Panc1 (cell line): ENCODE data around the gene KAT8.

Experiments
- CTCF ChIP-seq: fragments of 450-650 bp; IDR thresholded peaks from 2 replicates; pipeline ENCODE4 v1.5.1; 2017; ENCODE audit warnings: mild to moderate bottlenecking
- TCF7L2 ChIP-seq: IDR thresholded peaks from 2 replicates; pipeline ENCODE4 v1.6.1; 2011; ENCODE audit warnings: mild to moderate bottlenecking, low read depth, low read length, inconsistent platforms

- TF ChIP-seq CTCF: no peak
- TF ChIP-seq TCF7L2: no peak
Observed at GRCh38 chr16:31148896-31149295, 31.4 kb downstream of the KAT8 start.
